ENCODE results near the gene HERC2. TPM values are rescaled to one million over a fixed set of nuclear protein-coding genes. Genes with fewer than 3 reads are reported as not detected.
"Not testable (repeated sequence)": the region's sequence is repeated elsewhere in the genome, so short reads cannot be mapped to it uniquely, and the experiment has no call there.

HERC2 gene
- total RNA-seq, 4 donors from 2014 or later: 42.8 to 77.7 (median 44.4) TPM

DNA sequence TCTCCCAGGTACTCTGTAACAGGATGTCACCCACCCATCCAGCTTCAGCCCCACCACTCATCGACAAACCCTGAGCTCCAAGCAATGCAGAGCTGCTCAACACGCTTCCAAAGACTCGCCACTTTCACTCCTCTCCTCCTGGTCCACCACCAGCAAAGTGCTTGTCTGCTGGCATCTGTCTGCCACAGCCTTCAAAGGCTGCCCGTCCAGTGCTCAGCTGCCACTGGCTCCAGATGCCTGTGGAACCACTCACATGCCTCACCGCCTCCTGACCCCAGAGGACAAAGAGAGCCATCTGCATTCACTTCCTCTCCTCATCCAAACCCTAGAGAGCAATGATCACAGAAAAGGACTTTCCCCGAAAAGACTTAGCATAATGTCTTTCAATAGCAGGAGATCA is 113.4 kb downstream of the HERC2 start:
- no peak for ATAC-seq (ENCODE audit: low FRiP score)
- DNase-seq (ENCODE audit: low spot score): no peak
- TF ChIP-seq, protein P1, sequence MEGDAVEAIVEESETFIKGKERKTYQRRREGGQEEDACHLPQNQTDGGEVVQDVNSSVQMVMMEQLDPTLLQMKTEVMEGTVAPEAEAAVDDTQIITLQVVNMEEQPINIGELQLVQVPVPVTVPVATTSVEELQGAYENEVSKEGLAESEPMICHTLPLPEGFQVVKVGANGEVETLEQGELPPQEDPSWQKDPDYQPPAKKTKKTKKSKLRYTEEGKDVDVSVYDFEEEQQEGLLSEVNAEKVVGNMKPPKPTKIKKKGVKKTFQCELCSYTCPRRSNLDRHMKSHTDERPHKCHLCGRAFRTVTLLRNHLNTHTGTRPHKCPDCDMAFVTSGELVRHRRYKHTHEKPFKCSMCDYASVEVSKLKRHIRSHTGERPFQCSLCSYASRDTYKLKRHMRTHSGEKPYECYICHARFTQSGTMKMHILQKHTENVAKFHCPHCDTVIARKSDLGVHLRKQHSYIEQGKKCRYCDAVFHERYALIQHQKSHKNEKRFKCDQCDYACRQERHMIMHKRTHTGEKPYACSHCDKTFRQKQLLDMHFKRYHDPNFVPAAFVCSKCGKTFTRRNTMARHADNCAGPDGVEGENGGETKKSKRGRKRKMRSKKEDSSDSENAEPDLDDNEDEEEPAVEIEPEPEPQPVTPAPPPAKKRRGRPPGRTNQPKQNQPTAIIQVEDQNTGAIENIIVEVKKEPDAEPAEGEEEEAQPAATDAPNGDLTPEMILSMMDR (IDR thresholded peaks at IDR 0.05): no peak

DNA sequence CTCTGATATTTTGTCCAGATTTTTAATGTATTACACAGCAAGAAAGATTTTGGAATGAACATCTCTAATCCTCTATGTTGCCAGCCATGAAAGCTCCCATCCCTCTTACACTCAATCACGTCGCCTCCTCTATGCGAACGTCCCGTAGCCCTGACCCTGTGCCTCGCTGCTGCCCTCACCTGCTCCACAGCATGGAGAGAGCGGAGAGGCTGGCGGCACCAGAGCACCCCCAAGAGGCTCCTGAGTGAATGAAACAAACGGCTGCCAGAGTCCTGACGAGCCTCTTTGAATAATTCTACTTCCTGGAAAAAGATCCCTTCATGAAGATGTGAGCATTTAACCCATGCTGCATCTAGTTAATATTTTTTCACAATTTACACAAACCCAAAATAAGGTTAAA is 116.3 kb downstream of the HERC2 start:
- not testable (repeated sequence) for ATAC-seq (ENCODE audit: low FRiP score); DNase-seq (ENCODE audit: low spot score)

DNA sequence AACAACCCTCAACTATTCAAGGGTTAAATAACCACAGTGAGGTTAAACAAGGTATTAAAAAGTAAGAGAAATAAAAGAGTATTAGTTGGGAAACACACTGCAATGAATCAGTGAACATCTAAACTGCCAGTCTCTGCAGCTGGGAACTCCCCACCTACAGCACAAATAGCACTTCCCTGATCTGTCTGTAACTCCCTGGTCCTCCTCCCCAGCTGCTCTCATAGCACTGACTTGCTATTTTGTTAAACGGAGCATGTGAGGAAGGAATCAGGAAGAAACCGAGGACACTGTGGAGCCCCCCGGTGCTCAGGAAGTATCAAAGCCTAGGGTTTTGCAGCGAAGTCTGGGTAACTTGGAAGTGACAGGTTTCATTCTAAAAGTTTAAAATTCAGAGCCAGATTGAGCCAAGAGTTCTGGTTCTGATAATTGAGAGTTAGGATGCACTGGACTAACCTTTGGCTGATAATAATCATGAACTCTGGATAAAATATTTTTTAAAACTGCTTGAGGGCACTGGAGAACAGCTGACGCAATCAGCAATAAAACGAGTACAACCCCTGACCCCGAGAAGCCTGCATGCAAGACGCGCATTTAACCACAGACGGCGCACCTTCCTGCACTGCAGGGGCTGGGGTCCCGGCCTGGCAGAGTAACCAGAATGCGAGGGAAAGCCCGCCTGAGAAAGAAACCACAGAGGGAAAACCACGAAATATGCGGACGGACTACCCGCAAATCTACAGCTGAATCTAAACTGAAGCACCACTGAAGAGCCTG is 118.7 kb downstream of the HERC2 start:
- not testable (repeated sequence) for ATAC-seq (ENCODE audit: low FRiP score); DNase-seq (ENCODE audit: low spot score)

DNA sequence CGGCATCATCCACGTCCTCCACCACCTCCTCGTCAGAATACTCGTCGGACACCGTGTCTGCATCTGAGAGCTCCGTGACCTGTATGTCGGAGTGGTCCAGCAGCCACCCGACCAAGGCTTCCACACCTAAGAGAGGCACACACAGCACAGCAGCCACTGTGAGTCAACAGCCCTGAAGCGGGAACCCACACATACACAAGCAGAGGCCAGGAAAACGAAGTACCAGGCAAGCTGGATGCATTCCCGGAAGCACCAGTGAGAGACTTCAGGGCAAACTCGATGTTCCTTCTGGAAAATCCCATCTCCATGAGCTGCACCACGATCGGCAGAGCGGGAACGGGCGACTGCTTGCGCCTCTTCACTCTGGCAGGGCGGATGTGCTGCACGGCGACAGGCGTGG is 119.9 kb downstream of the HERC2 start:
- not testable (repeated sequence) for ATAC-seq (ENCODE audit: low FRiP score); DNase-seq (ENCODE audit: low spot score)

DNA sequence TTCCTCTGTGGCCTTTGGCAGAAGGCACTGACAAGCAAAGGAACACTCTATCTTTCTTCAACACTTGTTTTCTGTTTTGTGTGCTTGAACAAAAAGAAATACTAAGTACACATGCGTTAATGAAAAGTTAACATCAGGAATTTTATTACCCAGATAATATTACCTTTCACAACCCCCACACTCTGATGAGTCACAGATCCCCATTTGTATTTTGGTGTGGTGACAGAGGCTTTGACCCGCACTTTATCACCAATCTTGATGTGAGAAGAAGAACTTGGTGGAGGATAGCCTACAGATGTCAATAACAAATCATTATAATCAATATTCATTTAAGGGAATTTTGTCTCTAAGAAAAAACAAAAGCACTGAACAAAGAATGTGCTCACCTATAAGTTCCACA is 123.8 kb downstream of the HERC2 start:
- ATAC-seq (ENCODE audit: low FRiP score); DNase-seq (ENCODE audit: low spot score): not testable (repeated sequence)

DNA sequence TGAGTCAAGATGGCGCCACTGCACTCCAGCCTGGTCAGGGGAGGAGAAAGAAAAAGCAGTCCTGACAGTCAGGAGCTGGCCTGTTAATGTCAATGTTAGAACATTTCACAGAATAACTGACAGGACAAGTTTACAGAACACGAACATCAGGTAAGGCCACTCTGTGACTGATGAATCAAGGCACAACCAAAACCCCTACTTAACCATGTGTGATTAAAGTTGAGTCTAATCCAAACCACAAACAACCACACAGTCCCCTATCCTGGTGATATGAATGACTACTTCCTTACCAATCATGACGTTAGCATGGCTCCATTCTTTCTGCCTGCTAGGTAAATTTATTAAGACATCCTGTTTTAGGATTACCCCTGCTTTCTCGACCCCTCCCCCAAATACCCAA is 124.3 kb downstream of the HERC2 start:
- not testable (repeated sequence) for DNase-seq (ENCODE audit: low spot score); ATAC-seq (ENCODE audit: low FRiP score)

DNA sequence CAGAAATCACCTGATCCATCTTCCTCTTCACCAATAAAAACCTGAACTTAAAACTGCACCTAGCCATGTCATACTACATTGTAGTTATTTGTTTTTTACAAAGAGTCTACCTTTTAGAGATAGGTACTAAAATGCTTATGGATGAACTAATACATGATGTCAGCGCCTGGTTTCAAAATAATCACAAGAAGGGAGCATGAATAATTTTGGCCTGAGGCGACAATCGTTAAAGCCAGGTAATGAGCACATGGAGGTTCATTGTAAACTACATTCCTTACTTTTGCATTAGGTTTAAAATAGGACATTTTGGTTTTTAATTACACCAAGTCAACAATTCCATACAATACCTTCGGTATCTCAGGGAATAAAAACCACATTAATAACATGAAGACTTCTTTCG is 125.4 kb downstream of the HERC2 start:
- ATAC-seq (ENCODE audit: low FRiP score); DNase-seq (ENCODE audit: low spot score): not testable (repeated sequence)

DNA sequence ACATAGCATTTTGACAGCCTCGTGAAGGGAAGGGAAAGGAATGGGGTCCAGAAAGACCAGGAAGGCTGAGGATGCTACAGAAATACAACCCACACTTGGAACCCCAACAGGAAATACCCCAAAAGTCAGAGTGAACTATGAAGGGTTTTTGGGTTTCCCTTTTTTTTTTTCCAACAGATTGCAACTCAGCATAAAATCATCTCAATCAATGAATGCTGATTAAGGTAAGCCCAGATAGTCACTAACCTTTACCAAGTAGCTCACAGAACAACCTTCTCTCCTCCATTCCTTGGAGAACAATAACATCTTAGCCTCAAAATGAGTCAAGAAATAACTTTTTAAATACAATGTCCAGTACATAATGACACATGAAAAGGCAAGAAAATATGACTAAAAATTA is 129.2 kb downstream of the HERC2 start:
- TF ChIP-seq, protein P1 (IDR thresholded peaks at IDR 0.05): no peak
- no peak for DNase-seq (ENCODE audit: low spot score)
- no peak for ATAC-seq (ENCODE audit: low FRiP score)

DNA sequence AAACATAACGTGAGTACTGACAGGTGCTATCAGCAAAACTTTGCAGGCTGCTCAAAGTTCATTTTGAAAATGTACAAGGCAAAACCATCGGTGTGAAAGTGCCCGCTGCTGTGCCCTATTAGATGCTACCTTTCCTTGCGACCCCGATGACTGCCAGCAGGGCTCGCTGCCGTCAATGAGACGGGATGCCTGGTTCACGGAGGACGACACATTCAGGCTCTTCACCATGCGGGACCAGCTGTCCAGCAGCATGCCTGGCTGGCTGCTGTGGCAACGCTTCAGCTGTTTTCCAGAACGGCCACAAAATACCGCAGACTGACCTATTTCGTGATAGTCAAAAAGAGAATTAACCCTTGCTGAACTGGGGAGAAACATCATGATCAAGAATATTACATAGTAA is 130.1 kb downstream of the HERC2 start:
- TF ChIP-seq, protein P1 (IDR thresholded peaks at IDR 0.05): no peak
- DNase-seq (ENCODE audit: low spot score): no peak
- no peak for ATAC-seq (ENCODE audit: low FRiP score)

DNA sequence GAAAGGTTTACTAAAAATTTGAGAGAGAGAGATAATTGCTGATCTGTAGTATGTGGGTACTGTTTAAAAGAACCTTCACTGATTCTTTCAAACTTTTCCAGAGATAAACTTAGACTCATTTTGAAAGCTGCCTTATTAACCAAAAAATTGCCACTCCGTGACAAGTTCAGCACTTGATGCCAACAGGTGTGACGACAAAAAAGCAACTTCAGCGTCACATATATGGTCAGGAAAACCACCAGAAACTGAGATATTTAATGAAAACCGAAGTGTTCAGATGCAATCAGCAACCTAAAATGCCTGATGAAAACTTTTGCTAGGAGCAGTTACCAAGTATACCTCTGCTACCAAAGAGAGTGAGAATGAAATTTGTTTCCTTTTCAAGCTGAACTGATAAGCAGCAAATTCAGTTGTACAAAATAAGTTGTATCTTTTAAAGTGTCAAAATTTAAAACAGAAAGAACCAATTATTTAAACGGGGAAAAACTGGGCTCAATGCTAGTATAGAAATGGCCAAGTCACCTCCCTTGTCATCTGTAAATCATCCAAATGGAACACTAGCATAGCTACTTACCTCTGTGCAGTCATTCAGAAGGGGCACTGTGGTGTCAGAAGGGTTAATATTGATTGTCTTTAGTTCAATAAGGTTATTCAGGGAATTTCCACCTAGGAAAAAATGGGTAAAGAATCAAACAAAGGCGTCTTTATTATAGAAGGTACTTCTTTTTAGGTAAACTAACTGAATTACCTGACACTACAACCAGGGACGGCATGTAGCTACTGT is 131.4 kb downstream of the HERC2 start:
- TF ChIP-seq, protein P1 (IDR thresholded peaks at IDR 0.05): no peak
- DNase-seq (ENCODE audit: low spot score) (no peak), ATAC-seq (ENCODE audit: low FRiP score) (no peak)

Data from omental fat pad (tissue), 4 donors.